ENCODE measurements around the gene CCDC88C. TPM values are rescaled to one million over a fixed set of nuclear protein-coding genes. Genes with fewer than 3 reads are reported as not detected.
A peak's percentile ranks its signal among the peaks of the same experiment; 100 is the strongest.

Gene CCDC88C
- total RNA-seq, 2 experiments from 2014 or later: 83.6 to 87.8 TPM

DNA sequence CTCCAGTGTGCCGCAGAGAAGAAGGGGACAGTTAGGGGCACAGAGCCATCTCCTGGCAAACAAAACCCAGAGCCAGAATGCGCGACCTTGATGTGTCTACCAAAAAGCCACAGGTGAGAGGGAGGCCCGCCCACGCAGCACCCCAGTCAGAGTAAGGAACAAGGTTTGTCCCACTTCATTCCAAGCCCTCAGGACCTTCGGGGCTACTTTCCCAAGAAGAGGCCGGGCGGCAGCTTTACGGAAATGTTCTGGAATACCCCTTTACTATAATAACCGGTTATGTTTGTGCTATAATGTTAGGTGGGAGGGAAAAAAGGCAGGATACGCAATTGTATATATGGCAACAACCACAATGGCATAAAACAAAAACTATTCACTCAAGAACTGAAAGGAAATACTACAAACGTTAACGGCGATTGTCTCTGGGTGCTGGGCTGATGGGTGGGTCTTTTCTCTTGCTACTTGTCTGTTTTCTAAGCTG, 12.3 kb downstream of the CCDC88C start:
- Mint-ChIP-seq H3K4me3 (peak overlapping the region; percentile 59), H3K36me3 (ENCODE audit: low read depth) (peaks cover 46% of the 10 kb centered on the region), H3K9me3 (no peaks in the 10 kb centered on the region), H3K27me3 (no peaks in the 10 kb centered on the region), H3K27ac (peak overlapping the region; percentile 98), H3K4me1 (ENCODE audit: low read depth) (peaks cover 87% of the 10 kb centered on the region)
- DNase-seq: peak; percentile 89
- TF ChIP-seq, protein P1, sequence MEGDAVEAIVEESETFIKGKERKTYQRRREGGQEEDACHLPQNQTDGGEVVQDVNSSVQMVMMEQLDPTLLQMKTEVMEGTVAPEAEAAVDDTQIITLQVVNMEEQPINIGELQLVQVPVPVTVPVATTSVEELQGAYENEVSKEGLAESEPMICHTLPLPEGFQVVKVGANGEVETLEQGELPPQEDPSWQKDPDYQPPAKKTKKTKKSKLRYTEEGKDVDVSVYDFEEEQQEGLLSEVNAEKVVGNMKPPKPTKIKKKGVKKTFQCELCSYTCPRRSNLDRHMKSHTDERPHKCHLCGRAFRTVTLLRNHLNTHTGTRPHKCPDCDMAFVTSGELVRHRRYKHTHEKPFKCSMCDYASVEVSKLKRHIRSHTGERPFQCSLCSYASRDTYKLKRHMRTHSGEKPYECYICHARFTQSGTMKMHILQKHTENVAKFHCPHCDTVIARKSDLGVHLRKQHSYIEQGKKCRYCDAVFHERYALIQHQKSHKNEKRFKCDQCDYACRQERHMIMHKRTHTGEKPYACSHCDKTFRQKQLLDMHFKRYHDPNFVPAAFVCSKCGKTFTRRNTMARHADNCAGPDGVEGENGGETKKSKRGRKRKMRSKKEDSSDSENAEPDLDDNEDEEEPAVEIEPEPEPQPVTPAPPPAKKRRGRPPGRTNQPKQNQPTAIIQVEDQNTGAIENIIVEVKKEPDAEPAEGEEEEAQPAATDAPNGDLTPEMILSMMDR (IDR thresholded peaks at IDR 0.05): no peak
- intact Hi-C loops (cut with micrococcal nuclease): no loop called here
- POLR2A ChIA-PET: interaction anchor here (0.8 to 13.8 kb wide), 12 partner anchors 9 to 162 kb away, joined by 3 to 214 read pairs (median 4); partner anchors contain the start of gene CCDC88C
- peak; percentile 27 for ATAC-seq
- CTCF ChIA-PET: interaction anchor here (0.6 to 10.3 kb wide), 11 partner anchors 9 to 88 kb away, joined by 3 to 112 read pairs (median 4); partner anchors contain the start of gene CCDC88C

DNA sequence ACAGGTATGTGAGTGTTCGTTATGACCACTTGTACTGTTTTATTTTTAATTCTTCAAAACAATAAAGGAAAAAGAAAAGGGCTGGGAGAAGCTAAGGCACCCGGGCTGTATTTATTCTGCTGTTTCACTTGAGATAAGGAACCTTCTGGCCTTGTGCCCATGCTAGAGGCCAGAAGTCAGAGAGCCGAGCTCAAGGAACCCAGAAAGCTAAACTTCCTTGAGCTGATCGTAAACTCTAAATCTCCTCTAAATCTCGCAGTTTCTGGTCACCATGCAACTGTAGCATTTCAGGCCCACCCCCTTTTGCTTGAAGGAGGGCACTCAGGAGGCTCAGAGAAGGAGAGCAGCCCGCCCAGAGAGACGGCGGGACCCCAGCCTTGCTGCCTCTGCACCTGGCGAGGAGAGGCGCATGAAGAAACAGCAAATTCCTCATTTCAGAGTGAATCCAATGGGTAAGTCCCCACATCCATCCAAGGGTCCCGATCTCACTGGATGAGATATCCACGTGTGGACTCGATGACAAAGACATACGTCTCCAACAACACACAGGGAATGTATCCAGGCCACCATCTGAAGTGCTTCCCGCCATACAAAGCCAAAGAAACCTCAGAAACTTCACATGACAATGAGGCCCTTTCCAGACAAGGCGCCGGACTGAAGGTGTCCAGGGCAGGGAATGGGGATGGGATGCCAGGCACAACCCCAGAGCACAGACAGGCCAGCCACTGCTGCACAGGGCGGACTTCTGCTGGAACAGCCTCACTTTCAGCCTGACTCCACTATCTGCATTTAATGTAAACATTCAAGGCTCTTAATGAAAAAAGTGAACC, 14.6 kb downstream of the CCDC88C start:
- Mint-ChIP-seq H3K27ac (peak overlapping the region; percentile 85), H3K4me3 (peak overlapping the region; percentile 61), H3K4me1 (ENCODE audit: low read depth) (peaks cover 85% of the 10 kb centered on the region), H3K9me3 (no peaks in the 10 kb centered on the region), H3K27me3 (no peaks in the 10 kb centered on the region), H3K36me3 (ENCODE audit: low read depth) (peaks cover 37% of the 10 kb centered on the region)
- POLR2A ChIA-PET: interaction anchor here (1.0 to 13.8 kb wide), 6 partner anchors 11 to 77 kb away, joined by 3 to 214 read pairs (median 3); partner anchors contain the start of gene CCDC88C
- intact Hi-C loops (cut with micrococcal nuclease): no loop called here
- DNase-seq (peak; percentile 60), ATAC-seq (peak; percentile 48)
- TF ChIP-seq, protein P1 (IDR thresholded peaks at IDR 0.05): no peak
- CTCF ChIA-PET: interaction anchor here (1.1 to 10.3 kb wide), 7 partner anchors 11 to 86 kb away, joined by 3 to 112 read pairs (median 5); no protein-coding TSS in a partner anchor

DNA sequence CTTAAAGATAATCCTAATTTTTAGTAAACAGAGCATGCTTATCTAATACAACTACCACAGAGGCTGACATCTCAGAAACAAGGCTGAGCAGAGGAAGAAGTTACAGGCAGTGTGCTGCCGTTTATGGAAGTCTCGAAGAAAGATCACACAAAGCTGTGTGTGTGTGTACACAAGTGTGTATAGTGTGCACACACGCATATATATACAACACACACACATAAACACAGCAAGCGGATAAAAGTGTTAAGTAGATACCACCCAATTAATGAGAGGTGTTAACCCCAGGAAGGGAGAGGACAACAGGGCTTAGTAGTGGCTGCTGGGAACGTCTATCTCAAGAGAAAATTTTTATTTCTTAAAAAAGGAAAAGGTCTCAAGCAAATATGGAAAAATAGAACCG, 15.3 kb downstream of the CCDC88C start:
- intact Hi-C loops (cut with micrococcal nuclease): no loop called here
- H3K4me3 Mint-ChIP-seq: peak overlapping the region; percentile 61
- TF ChIP-seq, protein P1 (IDR thresholded peaks at IDR 0.05): no peak
- ChIA-PET POLR2A (interaction anchor here (1.0 to 13.8 kb wide), 5 partner anchors 10 to 77 kb away, joined by 3 to 214 read pairs (median 3); partner anchors contain the start of gene CCDC88C), CTCF (interaction anchor here (1.1 to 10.3 kb wide), 7 partner anchors 12 to 79 kb away, joined by 3 to 112 read pairs (median 4); no protein-coding TSS in a partner anchor)
- peaks cover 36% of the 10 kb centered on the region for H3K36me3 Mint-ChIP-seq (ENCODE audit: low read depth)
- ATAC-seq (no peak), DNase-seq (no peak)
- peaks cover 85% of the 10 kb centered on the region for H3K4me1 Mint-ChIP-seq (ENCODE audit: low read depth)
- no peaks in the 10 kb centered on the region for H3K9me3 Mint-ChIP-seq
- no peaks in the 10 kb centered on the region for H3K27me3 Mint-ChIP-seq
- peak overlapping the region; percentile 85 for H3K27ac Mint-ChIP-seq

DNA sequence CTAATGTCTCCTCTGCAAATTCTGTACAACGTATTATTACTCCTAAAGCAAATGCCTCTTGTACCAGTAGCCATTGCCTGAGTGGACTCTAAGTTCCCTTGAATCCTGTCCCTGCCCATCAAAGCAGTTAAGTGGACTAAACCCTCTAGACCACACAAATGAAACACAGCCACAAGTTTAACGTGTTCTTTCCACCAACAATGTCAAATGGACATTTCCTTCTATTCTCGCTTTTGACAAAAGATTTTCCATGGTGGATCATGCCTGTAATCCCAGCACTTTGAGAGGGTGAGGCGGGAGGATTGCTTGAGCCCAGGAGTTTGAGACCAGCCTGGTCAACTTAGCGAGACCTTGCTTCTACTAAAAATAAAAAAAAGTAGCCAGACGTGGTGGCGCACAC, 15.9 kb downstream of the CCDC88C start:
- TF ChIP-seq, protein P1 (IDR thresholded peaks at IDR 0.05): no peak
- ATAC-seq: no peak
- POLR2A ChIA-PET: interaction anchor here (0.6 to 13.8 kb wide), 7 partner anchors 12 to 108 kb away, joined by 3 to 214 read pairs (median 3); partner anchors contain the start of genes CCDC88C and PPP4R3A
- Mint-ChIP-seq H3K36me3 (ENCODE audit: low read depth) (peaks cover 30% of the 10 kb centered on the region), H3K9me3 (no peaks in the 10 kb centered on the region), H3K27me3 (no peaks in the 10 kb centered on the region), H3K4me1 (ENCODE audit: low read depth) (peaks cover 85% of the 10 kb centered on the region), H3K4me3 (no peak overlapping the region), H3K27ac (peak overlapping the region; percentile 85)
- no peak for DNase-seq
- intact Hi-C loops (cut with micrococcal nuclease): no loop called here
- CTCF ChIA-PET: interaction anchor here (0.8 to 10.3 kb wide), 5 partner anchors 13 to 79 kb away, joined by 3 to 112 read pairs (median 4); no protein-coding TSS in a partner anchor

Measured in activated CD8-positive, alpha-beta T cell treated with anti-CD3 and anti-CD28 coated beads for 36 hours (primary cell).